ENCODE data around the gene EGFR.

Gene EGFR

DNA sequence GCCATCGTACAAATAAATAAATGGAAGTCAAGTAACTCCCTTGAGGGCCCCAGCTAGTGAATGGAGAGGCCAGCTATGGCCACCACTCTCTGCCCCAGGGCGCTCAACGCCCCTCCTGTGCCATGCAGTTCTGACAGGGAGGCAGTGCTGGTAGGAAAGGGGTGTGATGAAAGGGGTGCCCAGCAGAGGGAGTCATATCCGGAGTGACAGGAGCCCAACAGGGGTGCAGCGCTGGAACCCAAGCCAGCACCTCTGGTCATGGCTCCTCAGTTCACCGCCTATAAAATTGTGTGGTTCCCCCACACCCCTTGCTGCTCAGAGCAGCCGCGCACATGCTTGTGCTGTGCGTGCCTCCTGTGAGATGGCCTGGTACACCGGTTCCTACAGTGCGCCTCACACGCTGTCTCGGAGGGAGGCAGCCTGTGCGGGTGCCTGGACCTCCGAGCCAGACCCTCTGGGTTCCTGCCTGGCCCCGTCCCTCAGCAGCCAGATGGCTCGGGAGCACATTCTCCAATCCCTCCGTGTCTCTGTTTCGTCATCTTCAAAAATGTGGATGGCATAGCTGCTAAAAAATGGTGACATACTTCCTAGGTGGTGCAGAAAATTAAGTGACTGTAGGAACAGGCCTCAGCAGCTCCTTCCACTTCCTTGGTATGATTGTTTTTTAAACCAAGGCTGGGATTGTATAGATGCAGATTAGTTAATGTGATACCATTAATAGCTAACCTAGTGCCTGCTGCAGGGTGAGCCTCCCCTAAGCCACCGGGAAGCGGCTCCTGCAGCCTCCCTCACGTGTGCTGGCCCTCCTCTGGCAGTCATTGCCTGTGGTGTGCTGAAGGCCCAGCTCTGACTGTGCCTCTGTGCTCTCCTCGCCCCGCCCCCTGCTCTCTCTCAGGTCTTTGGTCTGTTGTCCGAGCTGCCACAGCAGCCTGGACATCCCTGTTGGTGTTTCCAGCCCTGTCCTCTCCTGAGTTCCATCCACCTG is 125.8 kb downstream of the EGFR start:
- DNase-seq (ENCODE audit: low read depth), result no peak
- TF ChIP-seq, protein P1, sequence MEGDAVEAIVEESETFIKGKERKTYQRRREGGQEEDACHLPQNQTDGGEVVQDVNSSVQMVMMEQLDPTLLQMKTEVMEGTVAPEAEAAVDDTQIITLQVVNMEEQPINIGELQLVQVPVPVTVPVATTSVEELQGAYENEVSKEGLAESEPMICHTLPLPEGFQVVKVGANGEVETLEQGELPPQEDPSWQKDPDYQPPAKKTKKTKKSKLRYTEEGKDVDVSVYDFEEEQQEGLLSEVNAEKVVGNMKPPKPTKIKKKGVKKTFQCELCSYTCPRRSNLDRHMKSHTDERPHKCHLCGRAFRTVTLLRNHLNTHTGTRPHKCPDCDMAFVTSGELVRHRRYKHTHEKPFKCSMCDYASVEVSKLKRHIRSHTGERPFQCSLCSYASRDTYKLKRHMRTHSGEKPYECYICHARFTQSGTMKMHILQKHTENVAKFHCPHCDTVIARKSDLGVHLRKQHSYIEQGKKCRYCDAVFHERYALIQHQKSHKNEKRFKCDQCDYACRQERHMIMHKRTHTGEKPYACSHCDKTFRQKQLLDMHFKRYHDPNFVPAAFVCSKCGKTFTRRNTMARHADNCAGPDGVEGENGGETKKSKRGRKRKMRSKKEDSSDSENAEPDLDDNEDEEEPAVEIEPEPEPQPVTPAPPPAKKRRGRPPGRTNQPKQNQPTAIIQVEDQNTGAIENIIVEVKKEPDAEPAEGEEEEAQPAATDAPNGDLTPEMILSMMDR (conservative IDR thresholded peaks at IDR 0.05; ENCODE audit: control insufficient read depth, insufficient read depth, low read depth, low read length), result peak; percentile 22
- H3K4me3 ChIP-seq (ENCODE audit: control insufficient read depth, low read depth, low read length), result no peak overlapping the region

DNA sequence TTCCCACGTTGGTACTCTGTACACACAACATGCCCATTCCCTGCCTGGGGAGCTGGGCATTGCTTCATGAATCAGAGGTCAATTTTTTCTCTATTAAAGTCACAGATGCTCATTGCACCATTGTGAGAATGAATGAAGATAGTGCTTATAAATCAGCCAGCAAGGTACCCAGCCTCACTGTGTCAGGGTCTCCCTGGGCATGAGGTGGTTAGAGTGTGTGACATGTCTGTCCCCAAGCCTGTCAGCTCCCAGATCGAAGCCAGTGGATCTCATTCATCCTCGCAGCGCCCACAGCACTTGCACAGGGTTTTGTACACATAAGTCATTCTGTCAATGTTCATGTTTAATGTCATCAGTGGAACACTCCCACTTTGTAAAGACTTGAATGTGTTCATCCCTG is 126.8 kb downstream of the EGFR start:
- TF ChIP-seq, protein P1 (conservative IDR thresholded peaks at IDR 0.05; ENCODE audit: control insufficient read depth, insufficient read depth, low read depth, low read length), result no peak
- no peak for DNase-seq (ENCODE audit: low read depth)
- H3K4me3 ChIP-seq (ENCODE audit: control insufficient read depth, low read depth, low read length), result no peak overlapping the region

DNA sequence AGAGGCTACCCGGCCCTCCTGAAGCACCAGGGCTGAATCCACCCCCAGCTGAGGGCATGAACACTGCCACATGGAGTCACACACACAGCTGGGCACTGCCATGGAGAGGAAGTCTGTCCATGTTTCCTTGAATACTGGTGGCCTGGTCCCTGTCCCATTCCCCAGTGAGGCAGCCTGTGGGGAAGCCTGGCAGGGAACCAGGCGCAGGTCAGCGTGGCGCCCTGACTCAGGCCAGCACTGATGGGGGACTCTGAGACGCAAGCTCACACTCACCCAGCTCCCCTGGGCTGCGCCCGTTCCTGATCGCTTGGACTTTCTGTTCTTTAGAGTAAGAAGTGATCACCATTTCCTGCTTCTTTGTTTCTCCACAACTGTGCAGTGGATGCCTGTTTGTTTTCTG is 128.3 kb downstream of the EGFR start:
- DNase-seq (ENCODE audit: low read depth), result no peak
- no peak overlapping the region for H3K4me3 ChIP-seq (ENCODE audit: control insufficient read depth, low read depth, low read length)
- TF ChIP-seq, protein P1 (conservative IDR thresholded peaks at IDR 0.05; ENCODE audit: control insufficient read depth, insufficient read depth, low read depth, low read length), result no peak

DNA sequence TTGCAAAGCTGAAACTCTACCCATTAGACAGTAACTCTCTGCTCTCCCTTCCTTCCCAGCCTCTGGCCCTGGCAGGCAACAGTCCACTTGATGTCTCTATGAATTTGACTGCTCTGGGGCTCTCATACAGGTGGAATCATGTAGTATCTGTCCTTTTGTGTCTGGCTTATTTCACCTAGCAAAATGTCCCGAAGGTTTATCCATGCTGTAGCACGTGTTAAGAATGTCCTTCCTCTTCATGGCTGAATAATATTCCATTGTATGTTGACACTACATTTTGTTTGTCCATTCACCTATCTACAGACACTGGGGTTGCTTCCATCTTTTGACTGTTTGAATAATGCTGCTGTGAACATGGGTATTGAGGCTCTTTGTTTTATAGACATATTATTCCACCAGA is 128.9 kb downstream of the EGFR start:
- TF ChIP-seq, protein P1 (conservative IDR thresholded peaks at IDR 0.05; ENCODE audit: control insufficient read depth, insufficient read depth, low read depth, low read length), result no peak
- H3K4me3 ChIP-seq (ENCODE audit: control insufficient read depth, low read depth, low read length), result no peak overlapping the region
- DNase-seq (ENCODE audit: low read depth), result no peak

DNA sequence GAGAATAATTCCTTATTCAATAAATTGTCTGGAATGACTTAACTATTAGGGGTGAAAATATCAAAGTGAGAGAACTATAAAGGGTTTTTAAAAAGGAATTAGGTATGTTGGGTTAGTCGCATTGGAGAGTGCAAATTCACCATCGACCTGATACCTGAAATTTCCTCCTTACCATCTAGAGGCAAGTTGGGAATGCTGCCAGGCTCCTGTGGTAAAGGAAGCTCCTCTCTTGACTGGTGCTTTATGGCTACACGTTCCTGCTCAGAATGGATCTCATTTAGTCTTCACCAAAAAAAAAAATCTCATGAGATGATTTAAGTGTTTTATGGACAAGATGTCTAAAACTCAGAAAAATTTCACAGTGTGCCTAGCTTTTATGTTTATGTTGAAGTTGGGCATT is 129.8 kb downstream of the EGFR start:
- no peak for DNase-seq (ENCODE audit: low read depth)
- TF ChIP-seq, protein P1 (conservative IDR thresholded peaks at IDR 0.05; ENCODE audit: control insufficient read depth, insufficient read depth, low read depth, low read length), result no peak
- no peak overlapping the region for H3K4me3 ChIP-seq (ENCODE audit: control insufficient read depth, low read depth, low read length)

DNA sequence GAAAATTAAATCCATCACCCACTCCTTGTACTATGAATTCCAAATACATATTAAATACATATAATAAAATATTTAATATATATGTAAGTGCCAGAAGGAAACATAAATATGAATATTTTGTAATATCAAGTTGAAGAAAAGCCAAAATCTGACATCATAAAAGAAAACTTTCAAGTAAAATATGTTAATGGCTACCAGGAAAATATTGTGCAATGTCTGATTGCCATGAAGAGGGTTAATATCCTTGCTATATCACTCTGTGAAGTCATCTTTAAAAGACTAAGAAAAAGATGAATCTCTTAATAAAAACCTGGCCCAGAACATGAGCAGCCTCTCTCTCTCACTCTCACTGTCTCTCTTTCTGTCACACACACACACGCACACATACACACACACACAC is 130.2 kb downstream of the EGFR start:
- DNase-seq (ENCODE audit: low read depth), result no peak
- H3K4me3 ChIP-seq (ENCODE audit: control insufficient read depth, low read depth, low read length), result no peak overlapping the region
- TF ChIP-seq, protein P1 (conservative IDR thresholded peaks at IDR 0.05; ENCODE audit: control insufficient read depth, insufficient read depth, low read depth, low read length), result no peak

Measured in fibroblast of mammary gland (primary cell).